HepG2 (cell line): ENCODE measurements around the gene HABP4. TPM values are rescaled to one million over a fixed set of nuclear protein-coding genes. Genes with fewer than 3 reads are reported as not detected.

Experiments used
- ARNT2 ChIP-seq: sonication (generic); formaldehyde crosslinking; IDR thresholded peaks from 2 replicates; pipeline ENCODE4 v1.8.0; 2022; ENCODE audit warnings: mild to moderate bottlenecking, low read depth, missing genetic modification reagents, moderate library complexity
- GABPB1 ChIP-seq: IDR thresholded peaks from 2 replicates; pipeline ENCODE4 v1.6.1; 2016; ENCODE audit warnings: mild to moderate bottlenecking, missing genetic modification reagents, moderate library complexity, missing compliant biosample characterization
- HDAC1 ChIP-seq: sonication (generic); formaldehyde crosslinking; IDR thresholded peaks from 2 replicates; pipeline ENCODE4 v1.5.1; 2020; ENCODE audit warnings: mild to moderate bottlenecking, missing genetic modification reagents
- NFE2L2 ChIP-seq: fragments of 150-350 bp; IDR thresholded peaks from 2 replicates; pipeline ENCODE4 v1.6.1; 2014; ENCODE audit warnings: low read length
- ONECUT2 ChIP-seq: sonication (generic); formaldehyde crosslinking; IDR thresholded peaks from 2 replicates; pipeline ENCODE4 v1.4.0; 2020; ENCODE audit warnings: missing genetic modification reagents
- RAD21 ChIP-seq: fragments of 450-650 bp; formaldehyde crosslinking; IDR thresholded peaks from 2 replicates; pipeline ENCODE4 v1.5.0; 2020; ENCODE audit warnings: mild to moderate bottlenecking
- RELA ChIP-seq: sonication (generic); formaldehyde crosslinking; IDR thresholded peaks from 2 replicates; pipeline ENCODE4 v1.4.0; 2020; ENCODE audit warnings: missing genetic modification reagents
- SALL1 ChIP-seq: sonication (generic); formaldehyde crosslinking; IDR thresholded peaks from 2 replicates; pipeline ENCODE4 v1.8.0; 2022; ENCODE audit warnings: mild to moderate bottlenecking, missing genetic modification reagents
- SMAD9 ChIP-seq: sonication (generic); formaldehyde crosslinking; IDR thresholded peaks from 2 replicates; pipeline ENCODE4 v1.5.1; 2020; ENCODE audit warnings: mild to moderate bottlenecking, missing genetic modification reagents
- SP4 ChIP-seq: sonication (generic); formaldehyde crosslinking; IDR thresholded peaks from 2 replicates; pipeline ENCODE4 v1.8.1; 2023; ENCODE audit warnings: mild to moderate bottlenecking, missing genetic modification reagents
- ZFY ChIP-seq: sonication (generic); formaldehyde crosslinking; IDR thresholded peaks from 2 replicates; pipeline ENCODE4 v1.4.0; 2020; ENCODE audit warnings: missing genetic modification reagents
- ZMYM4 ChIP-seq: sonication (generic); formaldehyde crosslinking; IDR thresholded peaks from 2 replicates; pipeline ENCODE4 v1.8.1; 2023; ENCODE audit warnings: mild to moderate bottlenecking, missing genetic modification reagents
- ZNF101 ChIP-seq: sonication (generic); formaldehyde crosslinking; IDR thresholded peaks from 2 replicates; pipeline ENCODE4 v1.4.0; 2020; ENCODE audit warnings: mild to moderate bottlenecking, low read depth, missing genetic modification reagents, borderline replicate concordance
- ZNF329 ChIP-seq: sonication (generic); formaldehyde crosslinking; IDR thresholded peaks from 2 replicates; pipeline ENCODE4 v1.9.0; 2021; ENCODE audit warnings: low read depth, mild to moderate bottlenecking, missing genetic modification reagents
- polyA plus RNA-seq, 8 experiments: library from polyadenylated mRNA; depleted of rRNA in 3 of 8; stranded (reverse) in 7 of 8; unstranded in 1 of 8; fragments of >200 nt; fragmentation: Illumina TruSeq in 4 of 8; extraction: Trizol in 4 of 8; gene quantifications; 2 replicates each; pipeline versions ENCODE4 v1.2.1 to v1.2.3, GENCODE V29; 2011 to 2016; ENCODE audit warnings: low read depth in 4 of 8, missing spikeins in 1 of 8, mixed read lengths in 1 of 8; ENCODE audit not compliant: insufficient read depth in 1 of 8
- total RNA-seq, 5 experiments: library from RNA; depleted of rRNA; stranded (reverse); fragments of >200 nt; fragmentation: Illumina TruSeq; extraction: Trizol; gene quantifications; 2 replicates each; pipeline ENCODE4 v1.2.3, GENCODE V29; 2016; ENCODE audit warnings: low read depth in 1 of 5
- TF ChIP-seq, protein P1 (sequence below): sonication (generic); formaldehyde crosslinking; IDR thresholded peaks from 2 replicates; pipeline ENCODE4 v1.5.0; 2020; ENCODE audit warnings: mild to moderate bottlenecking, missing genetic modification reagents, moderate library complexity
- TF ChIP-seq, protein P2 (sequence below): sonication (generic); formaldehyde crosslinking; IDR thresholded peaks from 2 replicates; pipeline ENCODE4 v1.4.0; 2020; ENCODE audit warnings: missing genetic modification reagents, mild to moderate bottlenecking, borderline replicate concordance
- TF ChIP-seq, protein P3 (sequence below): sonication (generic); formaldehyde crosslinking; IDR thresholded peaks from 2 replicates; pipeline ENCODE4 v1.4.0; 2020; ENCODE audit warnings: missing genetic modification reagents, mild to moderate bottlenecking, borderline replicate concordance
- TF ChIP-seq, protein P4 (sequence below): IDR thresholded peaks from 2 replicates; pipeline ENCODE4 v1.6.1; 2016; ENCODE audit warnings: low read depth
- TF ChIP-seq, protein P5 (sequence below): IDR thresholded peaks from 2 replicates; pipeline ENCODE4 v1.6.1; 2016
- TF ChIP-seq, protein P6 (sequence below): conservative IDR thresholded peaks from 2 replicates; pipeline ENCODE4 v1.6.1; 2018; ENCODE audit warnings: missing genetic modification reagents

The HABP4 gene
- total and polyA plus RNA-seq, 2 of the 13 experiments (the other 11 are each of a cell fraction or from before 2014, with no cell fraction given) = 14.3 to 26.6 TPM

DNA sequence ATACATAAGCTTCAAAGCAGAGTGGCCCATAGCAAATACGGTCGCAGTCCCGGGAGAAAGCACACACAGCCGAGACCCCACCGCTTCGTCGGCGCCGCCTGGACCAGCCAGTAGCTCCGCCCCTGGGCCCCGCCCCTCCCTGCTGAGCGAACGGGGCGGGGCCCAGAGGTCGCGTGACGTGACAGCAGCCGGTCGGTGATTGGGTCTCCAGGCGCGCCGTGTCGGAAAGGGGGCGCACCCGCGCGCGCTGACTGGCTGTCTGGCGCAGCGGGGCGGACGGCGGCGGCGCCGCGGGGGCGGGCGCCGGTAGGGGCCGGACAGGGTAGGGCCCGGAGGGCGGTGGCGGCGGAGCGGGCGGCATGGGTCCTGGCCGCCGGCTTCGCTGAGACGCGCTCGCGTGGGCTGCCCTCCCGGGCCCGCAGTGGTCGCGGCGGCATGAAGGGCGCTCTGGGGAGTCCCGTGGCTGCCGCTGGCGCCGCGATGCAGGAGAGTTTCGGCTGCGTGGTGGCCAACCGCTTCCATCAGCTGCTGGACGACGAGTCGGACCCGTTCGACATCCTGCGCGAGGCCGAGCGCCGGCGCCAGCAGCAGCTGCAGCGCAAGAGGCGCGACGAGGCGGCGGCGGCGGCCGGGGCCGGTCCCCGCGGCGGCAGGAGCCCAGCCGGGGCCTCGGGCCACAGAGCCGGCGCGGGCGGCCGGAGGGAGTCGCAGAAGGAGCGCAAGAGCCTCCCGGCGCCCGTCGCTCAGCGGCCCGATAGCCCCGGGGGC, at the start of gene HABP4 (continued):
- TF ChIP-seq SP4 (CRISPR knock-in tag) (peak; percentile 98), GABPB1 (CRISPR knock-in tag) (peak; percentile 45; the same call in 1 of the 2 replicates), HDAC1 (CRISPR knock-in tag) (peak; percentile 66), ARNT2 (CRISPR knock-in tag) (peak; percentile 33; the same call in 1 of the 2 replicates), ZNF329 (CRISPR knock-in tag) (0 out of 2 replicates have a peak, but pooled peaks have one; percentile 36), RELA (CRISPR knock-in tag) (no peak), SALL1 (CRISPR knock-in tag) (0 out of 2 replicates have a peak, but pooled peaks have one; percentile 12), ZFY (CRISPR knock-in tag) (peak; percentile 52; the same call in 1 of the 2 replicates), RAD21 (CRISPR knock-in tag) (peak; percentile 45), NFE2L2 (no peak), ZMYM4 (CRISPR knock-in tag) (peak; percentile 91), ZNF101 (CRISPR knock-in tag) (no peak), SMAD9 (CRISPR knock-in tag) (no peak), ONECUT2 (no peak)
- TF ChIP-seq, protein P1, sequence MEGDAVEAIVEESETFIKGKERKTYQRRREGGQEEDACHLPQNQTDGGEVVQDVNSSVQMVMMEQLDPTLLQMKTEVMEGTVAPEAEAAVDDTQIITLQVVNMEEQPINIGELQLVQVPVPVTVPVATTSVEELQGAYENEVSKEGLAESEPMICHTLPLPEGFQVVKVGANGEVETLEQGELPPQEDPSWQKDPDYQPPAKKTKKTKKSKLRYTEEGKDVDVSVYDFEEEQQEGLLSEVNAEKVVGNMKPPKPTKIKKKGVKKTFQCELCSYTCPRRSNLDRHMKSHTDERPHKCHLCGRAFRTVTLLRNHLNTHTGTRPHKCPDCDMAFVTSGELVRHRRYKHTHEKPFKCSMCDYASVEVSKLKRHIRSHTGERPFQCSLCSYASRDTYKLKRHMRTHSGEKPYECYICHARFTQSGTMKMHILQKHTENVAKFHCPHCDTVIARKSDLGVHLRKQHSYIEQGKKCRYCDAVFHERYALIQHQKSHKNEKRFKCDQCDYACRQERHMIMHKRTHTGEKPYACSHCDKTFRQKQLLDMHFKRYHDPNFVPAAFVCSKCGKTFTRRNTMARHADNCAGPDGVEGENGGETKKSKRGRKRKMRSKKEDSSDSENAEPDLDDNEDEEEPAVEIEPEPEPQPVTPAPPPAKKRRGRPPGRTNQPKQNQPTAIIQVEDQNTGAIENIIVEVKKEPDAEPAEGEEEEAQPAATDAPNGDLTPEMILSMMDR (CRISPR knock-in tag) = peak; percentile 40
- TF ChIP-seq, protein P2, sequence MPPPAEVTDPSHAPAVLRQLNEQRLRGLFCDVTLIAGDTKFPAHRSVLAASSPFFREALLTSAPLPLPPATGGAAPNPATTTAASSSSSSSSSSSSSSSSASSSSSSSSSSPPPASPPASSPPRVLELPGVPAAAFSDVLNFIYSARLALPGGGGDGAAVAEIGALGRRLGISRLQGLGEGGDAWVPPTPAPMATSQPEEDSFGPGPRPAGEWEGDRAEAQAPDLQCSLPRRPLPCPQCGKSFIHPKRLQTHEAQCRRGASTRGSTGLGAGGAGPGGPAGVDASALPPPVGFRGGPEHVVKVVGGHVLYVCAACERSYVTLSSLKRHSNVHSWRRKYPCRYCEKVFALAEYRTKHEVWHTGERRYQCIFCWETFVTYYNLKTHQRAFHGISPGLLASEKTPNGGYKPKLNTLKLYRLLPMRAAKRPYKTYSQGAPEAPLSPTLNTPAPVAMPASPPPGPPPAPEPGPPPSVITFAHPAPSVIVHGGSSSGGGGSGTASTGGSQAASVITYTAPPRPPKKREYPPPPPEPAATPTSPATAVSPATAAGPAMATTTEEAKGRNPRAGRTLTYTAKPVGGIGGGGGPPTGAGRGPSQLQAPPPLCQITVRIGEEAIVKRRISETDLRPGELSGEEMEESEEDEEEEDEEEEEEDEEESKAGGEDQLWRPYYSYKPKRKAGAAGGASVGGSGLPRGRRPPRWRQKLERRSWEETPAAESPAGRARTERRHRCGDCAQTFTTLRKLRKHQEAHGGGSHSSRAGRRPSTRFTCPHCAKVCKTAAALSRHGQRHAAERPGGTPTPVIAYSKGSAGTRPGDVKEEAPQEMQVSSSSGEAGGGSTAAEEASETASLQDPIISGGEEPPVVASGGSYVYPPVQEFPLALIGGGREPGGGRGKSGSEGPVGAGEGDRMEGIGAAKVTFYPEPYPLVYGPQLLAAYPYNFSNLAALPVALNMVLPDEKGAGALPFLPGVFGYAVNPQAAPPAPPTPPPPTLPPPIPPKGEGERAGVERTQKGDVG (CRISPR knock-in tag) = no peak
- TF ChIP-seq, protein P3, sequence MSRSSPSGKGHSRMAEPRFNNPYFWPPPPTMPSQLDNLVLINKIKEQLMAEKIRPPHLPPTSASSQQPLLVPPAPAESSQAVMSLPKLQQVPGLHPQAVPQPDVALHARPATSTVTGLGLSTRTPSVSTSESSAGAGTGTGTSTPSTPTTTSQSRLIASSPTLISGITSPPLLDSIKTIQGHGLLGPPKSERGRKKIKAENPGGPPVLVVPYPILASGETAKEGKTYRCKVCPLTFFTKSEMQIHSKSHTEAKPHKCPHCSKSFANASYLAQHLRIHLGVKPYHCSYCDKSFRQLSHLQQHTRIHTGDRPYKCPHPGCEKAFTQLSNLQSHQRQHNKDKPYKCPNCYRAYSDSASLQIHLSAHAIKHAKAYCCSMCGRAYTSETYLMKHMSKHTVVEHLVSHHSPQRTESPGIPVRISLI (CRISPR knock-in tag) = no peak
- TF ChIP-seq, protein P4, sequence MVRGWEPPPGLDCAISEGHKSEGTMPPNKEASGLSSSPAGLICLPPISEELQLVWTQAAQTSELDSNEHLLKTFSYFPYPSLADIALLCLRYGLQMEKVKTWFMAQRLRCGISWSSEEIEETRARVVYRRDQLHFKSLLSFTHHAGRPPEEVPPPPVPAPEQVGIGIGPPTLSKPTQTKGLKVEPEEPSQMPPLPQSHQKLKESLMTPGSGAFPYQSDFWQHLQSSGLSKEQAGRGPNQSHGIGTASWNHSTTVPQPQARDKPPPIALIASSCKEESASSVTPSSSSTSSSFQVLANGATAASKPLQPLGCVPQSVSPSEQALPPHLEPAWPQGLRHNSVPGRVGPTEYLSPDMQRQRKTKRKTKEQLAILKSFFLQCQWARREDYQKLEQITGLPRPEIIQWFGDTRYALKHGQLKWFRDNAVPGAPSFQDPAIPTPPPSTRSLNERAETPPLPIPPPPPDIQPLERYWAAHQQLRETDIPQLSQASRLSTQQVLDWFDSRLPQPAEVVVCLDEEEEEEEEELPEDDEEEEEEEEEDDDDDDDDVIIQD (CRISPR knock-in tag) = peak; percentile 64; the same call in 1 of the 2 replicates
- TF ChIP-seq, protein P5, sequence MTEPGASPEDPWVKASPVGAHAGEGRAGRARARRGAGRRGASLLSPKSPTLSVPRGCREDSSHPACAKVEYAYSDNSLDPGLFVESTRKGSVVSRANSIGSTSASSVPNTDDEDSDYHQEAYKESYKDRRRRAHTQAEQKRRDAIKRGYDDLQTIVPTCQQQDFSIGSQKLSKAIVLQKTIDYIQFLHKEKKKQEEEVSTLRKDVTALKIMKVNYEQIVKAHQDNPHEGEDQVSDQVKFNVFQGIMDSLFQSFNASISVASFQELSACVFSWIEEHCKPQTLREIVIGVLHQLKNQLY = no peak
- TF ChIP-seq, protein P6, sequence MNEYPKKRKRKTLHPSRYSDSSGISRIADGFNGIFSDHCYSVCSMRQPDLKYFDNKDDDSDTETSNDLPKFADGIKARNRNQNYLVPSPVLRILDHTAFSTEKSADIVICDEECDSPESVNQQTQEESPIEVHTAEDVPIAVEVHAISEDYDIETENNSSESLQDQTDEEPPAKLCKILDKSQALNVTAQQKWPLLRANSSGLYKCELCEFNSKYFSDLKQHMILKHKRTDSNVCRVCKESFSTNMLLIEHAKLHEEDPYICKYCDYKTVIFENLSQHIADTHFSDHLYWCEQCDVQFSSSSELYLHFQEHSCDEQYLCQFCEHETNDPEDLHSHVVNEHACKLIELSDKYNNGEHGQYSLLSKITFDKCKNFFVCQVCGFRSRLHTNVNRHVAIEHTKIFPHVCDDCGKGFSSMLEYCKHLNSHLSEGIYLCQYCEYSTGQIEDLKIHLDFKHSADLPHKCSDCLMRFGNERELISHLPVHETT = peak; percentile 9; the same call in 1 of the 2 replicates
